ENCODE measurements around the gene TBP.

Gene TBP

DNA sequence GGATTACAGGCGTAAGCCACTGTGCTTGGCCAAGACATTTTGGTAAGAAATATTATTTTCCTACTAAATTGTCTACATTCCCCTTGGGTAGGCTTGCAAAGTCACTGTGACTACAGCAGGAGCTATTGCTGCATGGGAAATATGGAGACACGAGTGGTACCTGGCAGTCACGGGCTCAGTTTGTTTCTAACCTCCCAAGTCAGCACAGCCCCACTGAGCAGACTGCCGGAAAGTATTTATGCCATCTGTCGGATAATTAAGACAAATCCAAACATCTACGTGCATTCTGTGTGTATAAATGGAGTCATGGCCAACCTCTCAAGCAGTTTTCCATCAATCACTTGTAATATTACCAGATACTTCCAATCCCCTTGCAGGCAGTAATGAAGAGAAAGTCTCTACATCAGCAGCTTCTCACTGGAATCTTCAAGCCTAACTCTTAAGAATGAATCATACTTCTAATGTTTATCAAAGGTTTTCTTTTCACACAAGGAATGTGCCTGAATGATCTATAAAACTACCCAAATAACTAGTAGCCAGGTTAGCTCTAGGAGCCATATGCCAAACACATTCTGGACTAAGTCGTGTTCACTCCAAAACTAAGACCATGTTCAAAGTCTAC, 21.2 kb upstream of the TBP start:
- Histone ChIP-seq H3K36me3 (ENCODE audit: control insufficient read depth, insufficient read depth, low read length) (peaks cover 13% of the 10 kb centered on the region), H3K4me3 (replicated peaks; ENCODE audit: low read depth, low read length) (no peak overlapping the region), H3K27me3 (replicated peaks; ENCODE audit: control insufficient read depth, insufficient read depth, low read length) (no peaks in the 10 kb centered on the region)
- TF ChIP-seq, protein P1, sequence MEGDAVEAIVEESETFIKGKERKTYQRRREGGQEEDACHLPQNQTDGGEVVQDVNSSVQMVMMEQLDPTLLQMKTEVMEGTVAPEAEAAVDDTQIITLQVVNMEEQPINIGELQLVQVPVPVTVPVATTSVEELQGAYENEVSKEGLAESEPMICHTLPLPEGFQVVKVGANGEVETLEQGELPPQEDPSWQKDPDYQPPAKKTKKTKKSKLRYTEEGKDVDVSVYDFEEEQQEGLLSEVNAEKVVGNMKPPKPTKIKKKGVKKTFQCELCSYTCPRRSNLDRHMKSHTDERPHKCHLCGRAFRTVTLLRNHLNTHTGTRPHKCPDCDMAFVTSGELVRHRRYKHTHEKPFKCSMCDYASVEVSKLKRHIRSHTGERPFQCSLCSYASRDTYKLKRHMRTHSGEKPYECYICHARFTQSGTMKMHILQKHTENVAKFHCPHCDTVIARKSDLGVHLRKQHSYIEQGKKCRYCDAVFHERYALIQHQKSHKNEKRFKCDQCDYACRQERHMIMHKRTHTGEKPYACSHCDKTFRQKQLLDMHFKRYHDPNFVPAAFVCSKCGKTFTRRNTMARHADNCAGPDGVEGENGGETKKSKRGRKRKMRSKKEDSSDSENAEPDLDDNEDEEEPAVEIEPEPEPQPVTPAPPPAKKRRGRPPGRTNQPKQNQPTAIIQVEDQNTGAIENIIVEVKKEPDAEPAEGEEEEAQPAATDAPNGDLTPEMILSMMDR (IDR thresholded peaks at IDR 0.05; ENCODE audit: insufficient read depth, low read length, poor library complexity, severe bottlenecking) = no peak
- no peak for DNase-seq (ENCODE audit: extremely low read depth, insufficient read length)

DNA sequence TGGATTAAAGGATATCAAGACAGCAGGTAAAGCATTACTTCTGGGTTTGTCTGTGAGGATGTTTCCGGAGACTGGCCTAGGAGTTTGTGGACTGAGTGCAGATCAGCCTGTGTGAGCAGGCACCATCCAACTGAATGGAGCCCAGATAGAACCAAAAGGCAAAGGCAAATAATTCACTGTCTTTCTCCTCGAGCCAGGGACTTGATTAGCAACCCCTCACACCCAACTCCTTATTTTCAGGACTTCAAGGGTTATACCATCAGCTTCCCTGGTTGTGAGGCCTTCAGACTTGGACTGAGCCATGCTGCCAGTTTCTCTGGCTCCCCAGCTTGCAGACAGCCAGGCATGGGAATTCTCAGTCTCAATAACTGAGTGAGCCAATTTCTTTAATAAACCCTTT, 20.4 kb upstream of the TBP start:
- peaks cover 13% of the 10 kb centered on the region for H3K36me3 ChIP-seq (ENCODE audit: control insufficient read depth, insufficient read depth, low read length)
- DNase-seq (ENCODE audit: extremely low read depth, insufficient read length) = no peak

DNA sequence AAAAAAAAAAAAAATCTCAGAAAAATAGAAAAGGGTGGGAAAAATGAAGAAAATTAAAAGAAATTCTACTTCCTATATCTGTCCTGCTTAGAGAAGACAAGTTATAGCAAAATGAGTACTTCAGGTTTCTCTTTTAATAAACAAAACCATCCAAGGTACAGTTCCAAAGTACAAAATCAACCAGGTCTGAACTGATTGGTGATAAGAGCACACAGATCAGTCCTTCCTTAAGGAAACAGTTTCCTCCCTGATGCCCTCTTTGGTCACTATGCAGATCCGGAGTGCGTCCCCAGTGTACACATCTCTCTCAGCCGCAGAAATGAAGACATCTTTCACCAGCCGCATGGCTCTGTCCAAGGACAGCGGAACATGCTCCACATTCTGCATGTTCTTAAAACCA, 19.2 kb upstream of the TBP start:
- no peak for DNase-seq (ENCODE audit: extremely low read depth, insufficient read length)
- TF ChIP-seq, protein P1 (IDR thresholded peaks at IDR 0.05; ENCODE audit: insufficient read depth, low read length, poor library complexity, severe bottlenecking) = no peak
- no peaks in the 10 kb centered on the region for H3K27me3 ChIP-seq (replicated peaks; ENCODE audit: control insufficient read depth, insufficient read depth, low read length)
- H3K4me3 ChIP-seq (replicated peaks; ENCODE audit: low read depth, low read length) = no peak overlapping the region
- H3K36me3 ChIP-seq (ENCODE audit: control insufficient read depth, insufficient read depth, low read length) = peaks cover 14% of the 10 kb centered on the region

More for the DNA sequence above, 20.4 kb upstream of the TBP start:
- H3K27me3 ChIP-seq (replicated peaks; ENCODE audit: control insufficient read depth, insufficient read depth, low read length) = no peaks in the 10 kb centered on the region
- TF ChIP-seq, protein P1 (IDR thresholded peaks at IDR 0.05; ENCODE audit: insufficient read depth, low read length, poor library complexity, severe bottlenecking) = no peak
- no peak overlapping the region for H3K4me3 ChIP-seq (replicated peaks; ENCODE audit: low read depth, low read length)

DNA sequence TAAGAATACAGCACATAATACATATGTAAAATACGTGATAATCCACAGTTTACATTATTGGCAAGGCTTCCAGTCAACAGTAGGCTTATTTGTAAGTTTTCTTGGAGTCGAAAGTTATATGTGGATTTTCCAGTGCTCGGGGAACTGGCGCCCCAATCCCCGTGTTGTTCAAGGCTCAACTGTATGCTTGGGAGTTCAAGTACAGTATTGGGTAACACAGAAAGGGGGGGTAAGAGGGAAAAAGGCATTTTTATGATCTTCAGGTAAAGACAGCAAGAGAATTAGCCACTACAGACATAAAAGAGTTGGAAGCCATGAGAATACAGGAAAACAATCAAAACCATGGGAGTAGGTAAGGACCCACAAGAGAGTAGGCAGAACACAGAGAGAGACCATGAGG, 17.5 kb upstream of the TBP start:
- TF ChIP-seq, protein P1 (IDR thresholded peaks at IDR 0.05; ENCODE audit: insufficient read depth, low read length, poor library complexity, severe bottlenecking) = no peak
- H3K27me3 ChIP-seq (replicated peaks; ENCODE audit: control insufficient read depth, insufficient read depth, low read length) = no peaks in the 10 kb centered on the region
- no peak for DNase-seq (ENCODE audit: extremely low read depth, insufficient read length)
- peaks cover 16% of the 10 kb centered on the region for H3K36me3 ChIP-seq (ENCODE audit: control insufficient read depth, insufficient read depth, low read length)
- no peak overlapping the region for H3K4me3 ChIP-seq (replicated peaks; ENCODE audit: low read depth, low read length)

DNA sequence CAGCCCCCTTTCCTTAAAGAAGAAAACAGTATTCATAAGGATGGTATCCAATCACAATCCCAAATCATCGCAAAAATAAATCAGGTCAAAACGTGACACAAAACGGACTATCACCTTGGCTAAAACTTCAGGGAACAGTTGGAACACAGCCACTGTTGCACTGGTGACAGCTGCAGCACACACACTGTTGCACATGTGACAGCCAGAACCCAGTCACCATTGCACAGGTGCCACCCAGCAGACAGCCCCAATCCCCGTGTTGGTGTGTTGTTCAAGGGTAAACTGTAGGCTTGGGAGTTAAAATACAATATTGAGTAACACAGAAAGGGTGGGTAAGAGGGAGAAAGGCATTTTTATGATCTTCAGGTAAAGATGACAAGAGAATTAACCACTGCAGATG, 16.8 kb upstream of the TBP start:
- H3K36me3 ChIP-seq (ENCODE audit: control insufficient read depth, insufficient read depth, low read length) = peaks cover 18% of the 10 kb centered on the region
- TF ChIP-seq, protein P1 (IDR thresholded peaks at IDR 0.05; ENCODE audit: insufficient read depth, low read length, poor library complexity, severe bottlenecking) = no peak
- no peaks in the 10 kb centered on the region for H3K27me3 ChIP-seq (replicated peaks; ENCODE audit: control insufficient read depth, insufficient read depth, low read length)
- no peak overlapping the region for H3K4me3 ChIP-seq (replicated peaks; ENCODE audit: low read depth, low read length)
- DNase-seq (ENCODE audit: extremely low read depth, insufficient read length) = no peak

All from GM06990 (cell line).